ENCODE data around the gene IGFN1. TPM values are rescaled to one million over a fixed set of nuclear protein-coding genes. Genes with fewer than 3 reads are reported as not detected.

Gene IGFN1
- total and polyA plus RNA-seq, 10 of the 15 experiments (the other 5 are each of a cell fraction or from before 2014, with no cell fraction given): not detected

DNA sequence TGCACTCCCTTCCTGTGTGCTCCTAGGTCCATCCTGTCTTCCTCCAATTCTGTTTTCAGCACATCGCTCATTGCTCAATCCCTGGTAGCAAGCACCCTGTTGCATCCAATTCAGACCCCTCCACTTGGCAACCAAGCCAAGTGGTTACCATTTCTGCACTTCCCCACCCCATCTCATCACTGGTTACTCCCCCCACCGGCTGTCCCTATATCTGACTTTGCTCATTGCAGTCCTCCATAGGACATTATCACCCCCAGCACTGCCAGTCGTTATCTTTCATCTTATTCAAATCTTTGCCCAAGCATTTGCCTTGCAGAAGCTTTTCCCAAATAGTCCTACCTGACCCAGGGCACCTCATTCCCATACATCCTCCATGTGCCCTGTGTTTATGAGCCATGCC is 34.3 kb upstream of the IGFN1 start (continued):
- TF ChIP-seq RAD21 (IDR thresholded peaks at IDR 0.05; ENCODE audit: insufficient read depth, low read depth, low read length): no peak
- TF ChIP-seq NR2C1 (IDR thresholded peaks at IDR 0.05): no peak
- TF ChIP-seq BRCA1 (IDR thresholded peaks at IDR 0.05; ENCODE audit: low read depth, low read length): no peak
- TF ChIP-seq, protein P1, sequence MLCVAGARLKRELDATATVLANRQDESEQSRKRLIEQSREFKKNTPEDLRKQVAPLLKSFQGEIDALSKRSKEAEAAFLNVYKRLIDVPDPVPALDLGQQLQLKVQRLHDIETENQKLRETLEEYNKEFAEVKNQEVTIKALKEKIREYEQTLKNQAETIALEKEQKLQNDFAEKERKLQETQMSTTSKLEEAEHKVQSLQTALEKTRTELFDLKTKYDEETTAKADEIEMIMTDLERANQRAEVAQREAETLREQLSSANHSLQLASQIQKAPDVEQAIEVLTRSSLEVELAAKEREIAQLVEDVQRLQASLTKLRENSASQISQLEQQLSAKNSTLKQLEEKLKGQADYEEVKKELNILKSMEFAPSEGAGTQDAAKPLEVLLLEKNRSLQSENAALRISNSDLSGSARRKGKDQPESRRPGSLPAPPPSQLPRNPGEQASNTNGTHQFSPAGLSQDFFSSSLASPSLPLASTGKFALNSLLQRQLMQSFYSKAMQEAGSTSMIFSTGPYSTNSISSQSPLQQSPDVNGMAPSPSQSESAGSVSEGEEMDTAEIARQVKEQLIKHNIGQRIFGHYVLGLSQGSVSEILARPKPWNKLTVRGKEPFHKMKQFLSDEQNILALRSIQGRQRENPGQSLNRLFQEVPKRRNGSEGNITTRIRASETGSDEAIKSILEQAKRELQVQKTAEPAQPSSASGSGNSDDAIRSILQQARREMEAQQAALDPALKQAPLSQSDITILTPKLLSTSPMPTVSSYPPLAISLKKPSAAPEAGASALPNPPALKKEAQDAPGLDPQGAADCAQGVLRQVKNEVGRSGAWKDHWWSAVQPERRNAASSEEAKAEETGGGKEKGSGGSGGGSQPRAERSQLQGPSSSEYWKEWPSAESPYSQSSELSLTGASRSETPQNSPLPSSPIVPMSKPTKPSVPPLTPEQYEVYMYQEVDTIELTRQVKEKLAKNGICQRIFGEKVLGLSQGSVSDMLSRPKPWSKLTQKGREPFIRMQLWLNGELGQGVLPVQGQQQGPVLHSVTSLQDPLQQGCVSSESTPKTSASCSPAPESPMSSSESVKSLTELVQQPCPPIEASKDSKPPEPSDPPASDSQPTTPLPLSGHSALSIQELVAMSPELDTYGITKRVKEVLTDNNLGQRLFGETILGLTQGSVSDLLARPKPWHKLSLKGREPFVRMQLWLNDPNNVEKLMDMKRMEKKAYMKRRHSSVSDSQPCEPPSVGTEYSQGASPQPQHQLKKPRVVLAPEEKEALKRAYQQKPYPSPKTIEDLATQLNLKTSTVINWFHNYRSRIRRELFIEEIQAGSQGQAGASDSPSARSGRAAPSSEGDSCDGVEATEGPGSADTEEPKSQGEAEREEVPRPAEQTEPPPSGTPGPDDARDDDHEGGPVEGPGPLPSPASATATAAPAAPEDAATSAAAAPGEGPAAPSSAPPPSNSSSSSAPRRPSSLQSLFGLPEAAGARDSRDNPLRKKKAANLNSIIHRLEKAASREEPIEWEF (IDR thresholded peaks at IDR 0.05; ENCODE audit: insufficient replicate concordance, low read depth, low read length): no peak

DNA sequence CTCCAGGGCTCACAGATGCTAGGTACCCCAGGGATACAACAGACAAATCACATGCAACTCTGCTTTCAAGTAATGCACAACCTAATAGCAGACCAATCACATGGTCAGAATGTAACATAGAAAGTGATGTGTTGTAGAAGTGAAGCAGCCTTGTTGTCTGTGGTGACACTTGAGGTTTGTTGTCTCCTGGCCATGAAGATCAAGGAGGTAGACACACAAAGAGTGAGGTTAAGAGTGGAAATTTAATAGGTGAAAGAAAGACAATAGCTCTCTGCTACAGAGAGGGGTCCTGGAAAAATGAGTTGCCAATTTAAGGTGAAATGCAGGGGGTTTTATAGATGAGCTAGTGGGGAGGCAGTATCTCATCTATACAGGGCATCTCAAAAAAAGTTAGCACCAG is 33.8 kb upstream of the IGFN1 start:
- no peaks in the 10 kb centered on the region; a peak in 1 of 4 replicates for H3K27me3 ChIP-seq (replicated peaks in 1 of 2; ENCODE audit: control insufficient read depth in 2 of 2, insufficient read depth in 2 of 2, low read length in 1 of 2)
- BruUV-seq (replicated peaks): no TSS peak
- no peak overlapping the region for H3K4me3 ChIP-seq
- FAIRE-seq: no peak
- intact Hi-C loops (cut with micrococcal nuclease; ENCODE audit: unreplicated experiment) (no loop called here), in situ Hi-C loops (cut with MboI) (no loop called here)
- CTCF ChIA-PET: no interaction called here
- DNase-seq (ENCODE audit: low read depth, low spot score): no peak
- H4K20me1 ChIP-seq (ENCODE audit: control insufficient read depth, insufficient read depth): no peaks in the 10 kb centered on the region
- peaks cover 12% of the 10 kb centered on the region for H3K4me1 ChIP-seq (ENCODE audit: control insufficient read depth, insufficient read depth, low read length)
- SMC1A ChIA-PET (ENCODE audit: uncharacterized antibody, unreplicated experiment): interaction anchor here (0.5 to 1.2 kb wide), 2 partner anchors 109 to 176 kb away, joined by 3 read pairs; no protein-coding TSS in a partner anchor
- ATAC-seq: no peak
- H3K36me3 ChIP-seq (ENCODE audit: control insufficient read depth in 2 of 2, insufficient read depth in 2 of 2, low read length in 1 of 2): 0 out of 4 replicates have a peak, but pooled peaks cover 0 to under 1% of the 10 kb centered on the region in 2 experiments
- no peaks in the 10 kb centered on the region for H3K9me3 ChIP-seq (replicated peaks; ENCODE audit: control insufficient read depth, insufficient read depth, low read length)
- RAD21 ChIA-PET (ENCODE audit: unreplicated experiment): no interaction called here
- H3K27ac ChIP-seq (ENCODE audit: control insufficient read depth, insufficient read depth): no peak overlapping the region
- POLR2A ChIA-PET: no interaction called here
- H2AFZ ChIP-seq (ENCODE audit: control insufficient read depth, low read depth, low read length): no peak overlapping the region
- no peak overlapping the region for H3K4me2 ChIP-seq (ENCODE audit: control insufficient read depth, insufficient read depth)
- no peak overlapping the region for H3K9ac ChIP-seq (ENCODE audit: control insufficient read depth, insufficient read depth, low read length)
- H3K79me2 ChIP-seq (ENCODE audit: control insufficient read depth, insufficient read depth, low read length): peaks cover 5% of the 10 kb centered on the region; the same call in 1 of the 2 replicates
- TF ChIP-seq POLR2AphosphoS2 (IDR thresholded peaks at IDR 0.05; ENCODE audit: low read depth, low read length) (no peak), NFIC (IDR thresholded peaks at IDR 0.05; ENCODE audit: low read depth, low read length) (no peak), WRNIP1 (IDR thresholded peaks at IDR 0.05; ENCODE audit: borderline replicate concordance, low read depth, low read length) (no peak), SPI1 (IDR thresholded peaks at IDR 0.05; ENCODE audit: borderline replicate concordance, insufficient read depth, low read depth, low read length) (no peak), PAX8 (IDR thresholded peaks at IDR 0.05) (no peak), RBBP5 (conservative IDR thresholded peaks at IDR 0.05) (no peak)
- TF ChIP-seq, protein P2, sequence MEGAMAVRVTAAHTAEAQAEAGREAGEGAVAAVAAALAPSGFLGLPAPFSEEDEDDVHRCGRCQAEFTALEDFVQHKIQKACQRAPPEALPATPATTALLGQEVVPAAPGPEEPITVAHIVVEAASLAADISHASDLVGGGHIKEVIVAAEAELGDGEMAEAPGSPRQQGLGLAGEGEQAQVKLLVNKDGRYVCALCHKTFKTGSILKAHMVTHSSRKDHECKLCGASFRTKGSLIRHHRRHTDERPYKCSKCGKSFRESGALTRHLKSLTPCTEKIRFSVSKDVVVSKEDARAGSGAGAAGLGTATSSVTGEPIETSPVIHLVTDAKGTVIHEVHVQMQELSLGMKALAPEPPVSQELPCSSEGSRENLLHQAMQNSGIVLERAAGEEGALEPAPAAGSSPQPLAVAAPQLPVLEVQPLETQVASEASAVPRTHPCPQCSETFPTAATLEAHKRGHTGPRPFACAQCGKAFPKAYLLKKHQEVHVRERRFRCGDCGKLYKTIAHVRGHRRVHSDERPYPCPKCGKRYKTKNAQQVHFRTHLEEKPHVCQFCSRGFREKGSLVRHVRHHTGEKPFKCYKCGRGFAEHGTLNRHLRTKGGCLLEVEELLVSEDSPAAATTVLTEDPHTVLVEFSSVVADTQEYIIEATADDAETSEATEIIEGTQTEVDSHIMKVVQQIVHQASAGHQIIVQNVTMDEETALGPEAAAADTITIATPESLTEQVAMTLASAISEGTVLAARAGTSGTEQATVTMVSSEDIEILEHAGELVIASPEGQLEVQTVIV (IDR thresholded peaks at IDR 0.05; ENCODE audit: borderline replicate concordance, partially characterized antibody): no peak
- TF ChIP-seq, protein P3, sequence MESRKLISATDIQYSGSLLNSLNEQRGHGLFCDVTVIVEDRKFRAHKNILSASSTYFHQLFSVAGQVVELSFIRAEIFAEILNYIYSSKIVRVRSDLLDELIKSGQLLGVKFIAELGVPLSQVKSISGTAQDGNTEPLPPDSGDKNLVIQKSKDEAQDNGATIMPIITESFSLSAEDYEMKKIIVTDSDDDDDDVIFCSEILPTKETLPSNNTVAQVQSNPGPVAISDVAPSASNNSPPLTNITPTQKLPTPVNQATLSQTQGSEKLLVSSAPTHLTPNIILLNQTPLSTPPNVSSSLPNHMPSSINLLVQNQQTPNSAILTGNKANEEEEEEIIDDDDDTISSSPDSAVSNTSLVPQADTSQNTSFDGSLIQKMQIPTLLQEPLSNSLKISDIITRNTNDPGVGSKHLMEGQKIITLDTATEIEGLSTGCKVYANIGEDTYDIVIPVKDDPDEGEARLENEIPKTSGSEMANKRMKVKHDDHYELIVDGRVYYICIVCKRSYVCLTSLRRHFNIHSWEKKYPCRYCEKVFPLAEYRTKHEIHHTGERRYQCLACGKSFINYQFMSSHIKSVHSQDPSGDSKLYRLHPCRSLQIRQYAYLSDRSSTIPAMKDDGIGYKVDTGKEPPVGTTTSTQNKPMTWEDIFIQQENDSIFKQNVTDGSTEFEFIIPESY (IDR thresholded peaks at IDR 0.05): no peak

Measured in GM12878 (cell line).